ENCODE data around the gene RNLS.

Gene RNLS

DNA sequence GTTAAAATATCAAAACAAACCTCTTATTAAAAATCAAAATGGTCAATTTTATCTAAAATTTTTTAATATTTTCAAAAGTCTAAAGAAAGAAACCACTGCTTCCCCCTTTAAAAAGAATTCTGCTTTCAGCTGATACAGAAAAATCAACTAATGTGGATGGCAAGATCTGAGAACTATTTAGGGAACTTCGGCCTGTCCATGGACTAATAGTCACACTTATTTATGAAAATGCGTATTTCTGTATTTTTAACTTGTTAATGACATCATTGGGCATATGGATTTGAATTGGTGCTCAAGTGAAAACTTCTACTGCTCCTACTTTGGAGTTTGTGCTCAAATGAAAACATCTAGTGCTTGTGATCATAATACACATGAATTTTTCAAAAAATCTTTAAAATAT lies 31.9 kb downstream of the RNLS start:
- no peak for DNase-seq

DNA sequence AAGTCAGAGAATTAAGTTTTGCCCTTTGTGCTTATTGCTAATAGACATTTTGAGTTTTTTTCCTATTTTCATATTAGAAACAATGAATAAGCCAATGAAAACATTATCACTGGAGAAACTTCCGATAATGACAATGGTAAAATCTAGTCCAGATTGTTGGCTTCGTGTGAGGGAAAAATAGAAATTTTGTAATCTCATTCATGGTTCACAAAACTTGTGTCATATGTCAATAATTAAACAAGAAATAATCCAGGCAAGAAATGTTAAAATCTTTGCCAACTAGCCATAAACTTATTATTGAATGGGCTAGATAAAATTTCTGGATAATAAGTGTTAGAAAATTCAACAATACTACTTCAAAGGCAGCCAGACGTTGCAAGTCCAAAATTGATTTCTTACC lies 36.6 kb downstream of the RNLS start:
- DNase-seq, result no peak

DNA sequence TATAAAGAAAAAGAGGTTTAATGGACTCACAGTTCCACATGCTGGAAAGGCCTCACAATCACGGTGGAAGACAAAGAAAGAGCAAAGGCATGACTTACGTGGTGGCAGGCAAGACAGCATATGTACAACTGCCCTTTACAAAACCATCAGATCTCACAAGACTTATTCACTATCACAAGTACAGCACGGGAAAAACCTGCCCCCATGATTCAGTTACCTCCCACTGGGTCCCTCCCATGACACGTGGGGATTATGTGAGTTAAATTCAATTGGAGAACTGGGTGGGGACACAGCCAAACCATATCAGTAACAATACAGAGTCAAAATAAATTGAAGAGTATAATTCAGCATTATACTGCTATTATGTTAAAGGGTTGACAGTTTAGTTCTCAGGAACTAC lies 37.8 kb downstream of the RNLS start:
- DNase-seq, result no peak

DNA sequence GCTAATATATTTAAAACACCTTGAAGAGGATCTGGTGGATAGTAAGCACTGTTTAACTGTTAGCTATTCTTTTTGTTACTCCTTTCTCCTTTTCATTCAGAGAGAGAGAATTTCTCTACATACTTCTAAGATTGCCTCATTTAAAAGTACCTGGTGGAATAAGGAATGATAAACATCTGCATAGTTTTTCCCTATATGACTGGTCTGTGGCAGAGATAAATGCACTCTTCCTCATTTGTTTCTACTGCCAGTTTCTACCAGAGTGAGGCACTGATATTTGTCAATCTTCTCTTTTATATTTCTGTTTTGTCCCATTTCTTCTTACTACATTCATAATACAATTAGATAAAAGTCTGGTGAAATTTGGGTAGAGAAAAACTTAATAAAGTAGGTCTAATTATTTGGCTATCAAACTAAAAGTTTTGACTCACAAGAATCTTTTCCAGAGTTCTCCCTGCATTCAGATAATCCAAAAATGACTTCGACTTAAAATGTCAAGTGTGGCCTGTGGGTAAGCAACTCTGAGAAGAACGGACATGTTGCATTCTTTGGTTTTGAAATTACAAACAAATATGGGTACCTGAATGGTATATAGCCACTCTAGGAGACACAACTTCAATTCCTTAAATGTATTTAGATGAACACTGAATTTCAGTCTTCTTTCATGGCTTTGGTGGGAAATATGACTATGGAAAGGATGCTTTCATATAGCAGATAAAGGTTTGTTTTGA lies 38.8 kb downstream of the RNLS start:
- DNase-seq, result peak; percentile 24

DNA sequence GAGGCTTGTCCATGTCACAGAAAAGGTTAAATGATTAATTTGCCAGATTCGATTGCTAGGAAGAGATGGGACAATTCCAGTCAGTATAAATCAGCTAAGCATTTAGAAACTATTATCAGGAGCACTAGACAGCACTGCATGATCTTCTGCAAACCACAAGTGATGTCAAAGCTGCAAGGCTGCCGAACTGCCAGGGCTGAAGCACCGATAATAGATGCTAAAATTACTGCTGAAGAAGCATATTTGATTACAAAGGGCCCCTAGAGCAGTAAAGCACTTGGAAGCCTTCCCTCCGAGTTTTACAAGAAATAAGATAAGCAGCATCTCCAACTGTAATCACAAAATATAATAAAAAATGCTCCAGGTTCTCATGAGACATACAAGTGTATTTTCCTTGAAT lies 40.6 kb downstream of the RNLS start:
- DNase-seq, result no peak

DNA sequence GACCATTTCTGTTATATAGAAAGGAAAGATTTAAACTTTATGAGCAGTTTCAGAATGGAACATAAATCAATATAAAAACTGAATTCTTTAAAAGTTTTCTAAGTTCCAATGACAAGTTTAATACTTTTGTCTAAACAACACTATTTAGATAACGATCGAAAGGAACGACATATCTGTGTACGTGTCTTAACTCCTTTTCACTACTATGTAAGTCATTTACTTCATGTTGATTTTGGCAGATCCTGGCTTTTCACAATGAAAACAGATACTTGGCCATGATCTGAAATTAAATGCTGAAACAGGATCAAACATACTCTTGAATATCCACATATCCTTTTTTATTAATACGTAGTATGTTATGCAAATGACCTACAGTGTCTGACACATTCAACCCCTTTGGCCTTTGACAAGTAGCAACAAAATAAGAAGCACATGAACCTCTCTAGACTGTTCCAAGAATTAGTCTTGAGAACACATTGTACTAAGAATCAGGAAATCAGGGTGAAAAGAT lies 41.9 kb downstream of the RNLS start:
- DNase-seq, result no peak

DNA sequence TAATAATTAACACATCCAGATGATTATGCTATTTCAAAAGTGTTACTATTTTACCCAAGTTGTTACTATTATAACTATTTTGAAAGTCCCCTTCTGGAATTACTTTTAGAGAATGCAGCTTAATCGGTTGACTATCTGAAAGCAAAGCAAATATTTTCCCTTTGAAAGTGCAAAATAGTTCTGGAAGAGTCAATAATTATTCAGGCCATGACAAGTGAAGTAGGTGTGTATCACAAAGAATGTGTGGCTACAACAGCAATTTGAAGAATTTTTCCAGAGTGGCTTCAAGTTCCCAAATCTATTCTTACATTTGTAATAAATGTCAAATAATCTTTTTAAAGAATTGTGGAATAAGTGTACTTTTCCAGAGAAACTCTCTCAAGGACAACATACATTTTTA lies 42.8 kb downstream of the RNLS start:
- no peak for DNase-seq

DNA sequence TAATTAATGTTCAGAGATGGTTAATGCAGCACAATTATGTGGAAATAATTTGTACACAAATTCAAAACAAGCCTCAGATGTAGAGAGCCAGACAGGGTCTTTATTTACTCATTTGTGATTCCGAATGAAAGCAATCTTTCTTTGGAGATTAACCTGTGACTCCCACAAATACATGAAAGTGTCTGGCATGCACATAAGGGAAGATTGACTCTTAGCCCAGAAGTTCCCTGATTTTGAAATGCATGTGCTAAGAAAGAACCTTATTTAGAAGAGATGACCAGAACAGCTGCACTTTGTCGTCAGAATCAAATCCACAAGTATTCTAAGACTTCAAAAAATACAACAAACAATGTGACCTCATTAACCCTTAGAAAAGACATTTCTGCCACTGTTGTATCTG lies 45.1 kb downstream of the RNLS start:
- no peak for DNase-seq

DNA sequence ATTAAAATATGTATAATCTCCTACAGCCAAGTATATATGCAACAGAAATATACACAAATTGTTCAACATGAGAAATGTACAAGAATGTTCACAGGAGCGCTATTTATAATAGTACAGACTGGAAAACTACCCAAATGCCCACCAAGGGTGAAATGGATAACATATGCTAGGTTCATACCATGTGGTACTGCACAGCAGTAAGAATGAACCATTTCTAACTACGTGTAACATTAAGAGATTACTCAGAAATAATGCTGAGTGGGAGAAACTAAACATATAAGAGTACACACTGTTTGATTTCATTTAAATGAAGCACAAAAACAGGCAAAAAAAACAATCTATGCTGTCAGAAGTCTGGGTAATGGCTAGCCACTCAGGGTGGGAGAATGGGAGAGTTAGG lies 45.8 kb downstream of the RNLS start:
- no peak for DNase-seq

DNA sequence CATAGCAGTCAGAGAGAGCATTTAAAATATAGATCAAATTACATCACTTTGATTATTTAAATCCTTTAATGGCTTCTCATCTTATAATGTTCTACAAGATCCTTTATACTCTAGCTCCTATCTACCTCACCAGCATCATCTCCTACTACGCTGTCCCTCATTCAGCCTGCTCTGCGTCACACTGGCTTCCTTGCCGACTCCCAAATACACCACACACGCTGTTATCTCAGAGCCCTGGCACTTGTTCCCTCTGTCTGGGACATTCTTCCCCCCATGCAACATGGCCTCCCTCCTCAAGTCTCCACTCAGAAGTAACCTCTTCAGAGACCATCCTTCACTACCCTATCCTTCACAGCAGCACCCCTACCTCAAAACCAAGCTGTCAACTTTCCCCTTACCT lies 46.7 kb downstream of the RNLS start:
- no peak for DNase-seq

DNA sequence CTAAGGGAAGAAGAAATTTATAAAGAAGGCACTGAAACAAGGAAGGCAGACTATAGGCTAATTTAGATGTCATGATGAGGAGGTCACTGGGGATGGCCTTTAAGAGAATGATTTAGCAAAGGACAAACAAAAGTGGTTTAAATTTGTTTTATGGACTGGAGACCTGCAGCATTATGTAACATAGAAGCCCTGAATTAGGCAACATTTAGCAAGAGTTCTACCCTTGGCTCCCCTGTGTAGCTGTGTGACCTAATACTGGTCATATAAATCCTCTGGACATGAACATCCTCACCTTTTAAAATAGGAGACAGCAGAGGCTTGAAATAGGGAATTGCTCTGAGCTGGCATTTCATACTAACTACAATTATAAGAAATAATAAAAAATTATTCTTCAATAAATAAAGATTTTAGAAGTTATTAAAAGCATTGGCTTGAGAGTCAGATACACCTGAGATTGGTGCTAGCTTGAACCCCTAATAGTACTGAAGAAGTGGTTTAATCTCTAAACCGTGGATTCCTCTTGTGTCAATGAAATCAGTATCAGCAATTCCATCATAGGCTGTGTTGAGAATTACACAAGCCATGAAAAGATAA lies 48.9 kb downstream of the RNLS start:
- DNase-seq, result no peak

DNA sequence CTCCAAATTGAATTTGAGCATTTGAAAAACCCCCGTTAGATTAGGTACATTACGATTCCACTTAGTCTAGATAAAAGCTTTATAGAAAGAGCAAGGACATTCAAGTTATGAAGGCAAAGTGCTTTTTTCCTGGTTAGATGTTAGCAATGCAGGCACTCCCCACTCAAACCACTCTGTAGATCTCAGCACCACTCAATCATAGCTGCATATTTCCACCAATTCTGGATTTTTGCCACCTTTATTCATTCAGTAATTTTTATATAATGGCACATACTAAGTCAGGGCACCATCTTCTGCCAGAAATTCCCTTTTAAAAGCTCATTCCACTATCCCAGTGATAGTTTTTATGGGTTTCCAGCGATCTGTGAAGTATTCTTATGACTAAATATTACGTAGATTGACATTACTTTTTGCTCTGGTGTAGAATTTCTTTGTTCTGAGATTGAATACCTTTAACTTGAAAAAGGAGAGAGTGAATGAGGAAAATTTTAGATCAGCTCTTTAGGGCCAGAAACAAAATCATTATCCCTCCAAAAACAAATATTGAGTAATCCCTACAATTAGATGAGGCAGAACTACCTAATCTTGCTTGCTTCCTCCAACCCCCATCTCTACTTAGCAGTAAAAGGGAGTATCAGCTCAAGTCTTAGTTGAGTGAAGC lies 51.6 kb downstream of the RNLS start:
- DNase-seq, result no peak

DNA sequence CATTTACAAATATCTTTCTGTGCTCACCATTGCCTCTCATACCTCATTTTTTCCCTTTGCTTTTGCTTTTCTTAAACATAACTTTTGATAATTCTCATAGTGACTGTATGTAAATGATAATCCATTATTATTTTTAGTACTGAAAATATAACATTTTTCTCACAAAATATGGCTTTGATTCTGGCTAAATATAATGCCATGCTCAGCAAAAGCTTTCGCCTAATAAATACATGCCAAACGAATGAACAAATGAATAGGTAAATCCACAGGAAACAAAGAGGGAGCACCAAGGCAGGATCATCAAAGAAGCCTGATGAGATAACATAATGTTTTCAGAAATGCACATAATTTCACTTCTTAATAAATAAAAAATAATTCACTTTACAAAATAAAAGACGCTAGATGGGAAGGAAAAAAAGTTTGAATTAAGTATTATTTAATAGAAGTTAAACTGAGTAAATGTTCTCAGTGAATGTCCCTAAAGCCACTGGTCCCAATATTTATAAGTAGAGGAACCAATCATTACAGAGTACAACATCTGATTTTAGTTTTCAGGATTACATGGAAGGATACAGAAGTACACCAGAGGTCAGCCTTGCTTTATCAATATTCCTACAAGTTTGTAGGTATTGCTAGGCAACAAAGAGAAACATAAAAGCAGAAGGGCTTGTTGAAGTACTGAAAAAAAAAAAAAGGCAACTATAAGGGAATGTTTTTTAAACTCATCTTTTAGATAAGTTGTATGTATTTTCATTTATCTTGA lies 52.3 kb downstream of the RNLS start:
- no peak for DNase-seq

DNA sequence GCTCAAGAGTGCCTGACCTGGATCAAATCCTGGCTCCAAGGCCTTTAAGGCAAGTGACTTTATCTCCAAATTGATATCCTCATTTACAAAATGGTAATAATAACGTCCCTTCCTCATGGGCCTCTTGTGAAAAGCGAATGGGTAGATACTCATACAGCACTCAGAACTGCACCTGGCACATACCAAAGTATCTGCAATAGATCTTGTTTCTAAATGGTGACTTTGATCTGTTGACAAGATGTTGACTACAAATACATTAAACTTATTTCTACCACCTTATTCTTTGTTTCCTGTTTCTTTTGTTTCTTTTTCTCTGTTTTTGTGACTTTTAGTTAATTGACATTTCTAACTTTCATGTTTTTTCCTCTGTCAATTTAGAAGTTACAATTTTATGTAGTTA lies 53.0 kb downstream of the RNLS start:
- no peak for DNase-seq

DNA sequence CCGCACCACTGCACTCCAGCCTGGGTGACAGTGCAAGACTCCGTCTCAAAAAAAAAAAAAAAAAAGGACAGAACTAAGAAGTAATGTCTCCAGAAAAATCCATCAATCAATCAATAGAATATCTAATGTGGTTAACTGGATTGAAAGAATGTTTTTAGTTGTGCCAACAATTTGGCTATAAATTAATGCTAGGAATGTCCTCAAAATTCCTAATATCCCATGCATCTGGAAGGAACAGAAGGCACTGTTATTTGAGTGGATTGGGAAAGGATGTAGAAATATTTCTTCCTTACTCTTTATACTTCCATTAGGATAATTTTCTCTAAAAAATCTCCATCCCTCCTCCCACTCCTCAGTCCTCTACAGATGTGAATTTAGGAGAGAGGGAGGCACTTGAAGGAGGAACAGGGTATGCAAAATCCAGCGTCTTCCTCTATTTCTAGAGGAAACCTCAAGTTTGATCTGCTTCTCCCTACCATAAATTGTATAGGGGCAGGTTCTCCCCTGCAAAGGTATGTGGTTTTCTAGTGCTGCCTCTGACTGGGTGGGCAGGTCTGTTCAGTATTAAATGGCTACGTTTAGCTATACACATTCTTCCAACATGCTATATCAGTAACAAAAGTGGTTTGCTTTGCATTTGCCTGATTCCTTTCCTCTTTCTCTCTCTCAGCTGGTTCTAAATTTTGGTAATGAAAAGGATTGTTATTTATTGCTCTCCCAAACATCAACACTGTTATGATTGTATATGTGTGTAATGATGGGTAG lies 54.1 kb downstream of the RNLS start:
- DNase-seq, result no peak

DNA sequence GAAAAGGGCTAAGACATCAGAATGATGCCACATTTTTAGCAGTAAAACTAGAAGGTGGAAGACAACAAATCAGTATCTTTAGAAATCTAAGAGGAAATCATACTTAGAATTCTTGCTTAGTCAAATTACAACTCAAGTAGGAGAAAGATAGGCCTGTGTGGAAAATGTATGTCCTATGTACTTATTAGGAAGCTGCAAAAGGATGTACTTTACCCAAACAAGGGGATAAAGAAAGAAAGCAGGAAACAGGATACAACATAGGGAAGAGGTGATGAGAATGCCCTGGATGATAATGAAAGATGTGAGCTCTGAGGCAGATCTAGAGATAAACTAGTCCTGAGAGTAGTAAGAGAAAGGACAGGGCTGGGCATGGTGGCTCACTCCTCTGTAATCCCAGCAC lies 54.9 kb downstream of the RNLS start:
- DNase-seq, result no peak

DNA sequence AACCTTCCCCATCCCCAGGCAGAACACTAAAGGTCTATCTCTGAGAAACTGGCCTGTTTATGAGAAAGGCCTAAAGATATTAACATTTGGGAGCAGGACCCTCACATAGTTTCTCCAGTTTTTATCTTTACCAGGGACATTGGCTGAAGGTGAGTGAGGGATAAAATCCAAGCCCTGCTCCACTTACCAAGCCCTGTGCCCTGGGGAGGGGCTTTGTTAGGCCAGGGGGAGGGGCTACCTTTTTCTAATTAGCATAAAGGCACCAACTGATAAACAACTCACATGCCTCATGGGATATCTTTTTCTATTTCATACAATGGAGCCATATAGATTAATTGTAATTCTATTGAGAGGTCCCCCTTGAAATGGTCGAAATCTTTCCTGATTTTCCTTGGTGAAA lies 55.9 kb downstream of the RNLS start:
- DNase-seq, result no peak

DNA sequence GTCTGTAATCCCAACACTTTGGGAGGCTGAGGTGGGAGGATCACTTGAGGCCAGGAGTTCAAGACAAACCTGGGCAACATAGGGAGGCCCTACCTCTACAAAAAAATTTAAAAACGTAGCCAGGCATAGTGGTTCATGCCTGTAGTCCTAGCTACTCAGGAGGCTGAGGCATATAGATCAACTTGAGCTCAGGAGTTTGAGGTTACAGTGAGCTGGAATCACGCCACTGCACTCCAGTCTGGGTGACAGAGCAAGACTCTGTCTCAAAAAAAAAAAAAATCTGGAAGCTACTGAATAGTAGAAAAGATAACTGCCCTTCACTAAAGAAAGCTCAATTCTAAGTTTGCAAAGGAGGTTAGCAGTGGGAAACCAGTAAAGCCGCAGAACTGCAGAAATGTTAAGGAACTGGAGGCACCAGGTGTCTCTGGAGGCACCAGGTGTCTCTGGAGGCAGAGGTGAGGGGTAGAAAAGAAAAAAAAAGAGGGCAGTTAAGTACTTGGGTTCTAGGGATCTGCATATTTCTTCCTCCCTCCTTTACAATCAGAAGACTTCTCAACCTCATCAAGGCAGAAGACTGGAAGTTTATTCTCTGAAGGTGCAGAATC lies 56.5 kb downstream of the RNLS start:
- DNase-seq, result no peak

DNA sequence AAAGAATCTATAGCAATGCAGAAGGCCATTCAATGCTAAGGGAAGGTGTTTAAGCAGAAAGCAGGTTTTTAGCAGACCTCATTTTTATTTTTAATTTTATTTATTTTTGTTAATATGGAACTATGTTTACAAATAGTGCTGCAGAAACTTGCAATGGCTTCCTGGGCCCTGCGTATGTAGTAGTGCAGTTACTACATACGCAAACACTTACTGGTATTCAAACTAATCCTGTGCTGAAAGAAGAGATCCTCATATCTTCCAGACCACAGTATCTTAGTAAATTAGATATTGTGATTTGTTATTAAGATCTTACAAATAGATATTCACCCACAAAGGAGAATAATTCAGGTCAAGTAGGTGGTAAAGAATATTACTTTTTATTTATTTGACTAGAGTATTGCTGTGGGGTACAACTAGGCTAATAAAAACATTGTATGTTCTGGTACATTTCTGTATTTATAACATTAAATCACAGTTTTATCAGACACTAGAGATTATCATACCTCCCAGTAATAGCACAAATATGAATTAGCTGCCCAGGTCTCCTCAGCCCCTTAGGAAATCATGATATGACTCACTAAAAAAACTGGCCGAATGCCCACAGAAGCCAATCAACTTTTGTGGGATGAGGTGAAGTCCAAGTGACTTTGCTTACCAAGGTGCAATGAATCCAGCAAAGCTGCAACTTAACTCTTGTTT lies 57.6 kb downstream of the RNLS start:
- DNase-seq, result no peak

DNA sequence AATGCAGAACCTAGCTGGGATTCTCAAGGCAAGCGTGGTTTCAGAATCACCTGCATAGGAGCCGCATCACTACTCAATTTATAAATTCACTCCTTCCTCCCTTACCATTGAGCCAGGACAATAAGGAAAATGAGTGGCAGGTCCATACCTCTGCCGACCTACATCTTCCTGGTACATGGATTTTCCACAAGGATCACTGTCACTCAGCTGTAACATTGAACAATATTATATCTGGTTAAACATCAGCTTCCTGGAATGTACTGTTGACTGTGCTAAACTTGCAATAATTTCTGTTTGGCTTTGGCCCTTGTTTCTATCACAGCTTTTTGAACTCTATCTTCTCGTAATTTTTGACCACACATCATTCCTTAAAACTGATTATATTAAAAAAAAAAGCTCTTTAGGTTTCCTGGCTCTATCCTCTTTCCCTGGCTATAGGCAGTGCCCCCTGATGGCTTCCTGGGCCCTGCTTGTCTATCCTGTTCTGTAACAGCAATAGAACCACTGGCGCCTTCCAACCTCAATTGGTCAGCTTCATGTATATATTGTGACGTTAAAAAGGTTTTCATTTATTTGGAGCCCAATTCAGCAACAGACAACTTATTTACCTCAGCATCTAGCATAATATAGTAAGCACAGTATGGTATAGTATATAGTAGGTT lies 59.2 kb downstream of the RNLS start:
- no peak for DNase-seq

DNA sequence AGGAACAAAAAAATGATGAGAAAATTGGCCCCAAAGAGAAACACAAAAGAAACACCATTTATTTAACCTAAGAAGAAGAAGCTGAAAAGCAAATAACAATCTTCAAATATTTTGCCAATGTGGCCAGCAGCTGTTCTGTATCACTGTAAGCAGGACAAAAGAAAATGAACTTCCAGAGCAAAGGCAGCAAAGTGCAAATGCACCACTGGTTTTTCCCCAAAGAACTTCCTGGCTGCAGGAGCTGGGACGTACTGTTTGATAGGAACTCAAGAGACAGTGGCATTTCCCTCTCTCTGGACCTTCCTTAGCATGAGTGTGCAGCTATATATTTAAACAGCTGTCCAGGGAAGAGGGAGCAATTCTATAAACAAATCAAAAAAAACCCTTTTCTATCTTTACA lies 60.4 kb downstream of the RNLS start:
- DNase-seq, result no peak
